ENCODE data around the gene CAPS.

The CAPS gene

DNA sequence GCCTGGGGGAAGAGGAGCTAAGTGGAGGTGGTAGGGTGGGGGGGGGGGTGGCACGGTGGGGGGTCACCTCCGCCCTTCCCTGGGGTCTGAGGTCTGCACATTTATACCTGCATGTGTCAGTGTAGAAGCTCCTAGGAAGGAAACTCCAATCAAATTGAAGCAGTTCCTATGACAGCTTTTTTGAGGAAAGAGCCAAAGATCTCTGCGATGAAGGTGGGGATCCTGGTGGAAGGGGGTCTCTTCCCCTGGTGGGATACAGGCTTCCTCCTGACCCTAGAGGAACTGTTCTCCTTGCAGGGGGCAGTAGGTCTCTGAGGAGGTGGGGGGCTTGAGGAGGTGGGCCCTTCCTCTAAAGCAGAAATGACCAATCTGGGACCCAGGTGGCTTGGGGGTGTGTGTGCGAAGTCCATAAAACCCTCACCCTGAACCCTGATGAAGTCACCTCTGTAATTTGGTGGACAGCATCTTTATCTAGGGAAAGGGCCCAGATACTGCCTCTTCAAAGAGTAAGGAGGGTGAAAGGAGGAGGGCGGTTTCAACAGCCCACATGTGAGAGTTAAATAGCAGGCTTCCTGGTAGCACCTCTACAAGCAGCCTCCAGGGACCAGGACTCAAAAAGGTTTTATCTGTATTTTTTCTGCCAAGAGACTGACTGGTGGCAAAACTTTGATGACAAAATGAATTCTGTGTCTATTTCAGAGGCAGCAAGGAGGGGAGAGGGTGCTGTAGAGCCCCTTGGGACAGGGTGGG, 50.9 kb downstream of the CAPS start:
- TF ChIP-seq, protein P1, sequence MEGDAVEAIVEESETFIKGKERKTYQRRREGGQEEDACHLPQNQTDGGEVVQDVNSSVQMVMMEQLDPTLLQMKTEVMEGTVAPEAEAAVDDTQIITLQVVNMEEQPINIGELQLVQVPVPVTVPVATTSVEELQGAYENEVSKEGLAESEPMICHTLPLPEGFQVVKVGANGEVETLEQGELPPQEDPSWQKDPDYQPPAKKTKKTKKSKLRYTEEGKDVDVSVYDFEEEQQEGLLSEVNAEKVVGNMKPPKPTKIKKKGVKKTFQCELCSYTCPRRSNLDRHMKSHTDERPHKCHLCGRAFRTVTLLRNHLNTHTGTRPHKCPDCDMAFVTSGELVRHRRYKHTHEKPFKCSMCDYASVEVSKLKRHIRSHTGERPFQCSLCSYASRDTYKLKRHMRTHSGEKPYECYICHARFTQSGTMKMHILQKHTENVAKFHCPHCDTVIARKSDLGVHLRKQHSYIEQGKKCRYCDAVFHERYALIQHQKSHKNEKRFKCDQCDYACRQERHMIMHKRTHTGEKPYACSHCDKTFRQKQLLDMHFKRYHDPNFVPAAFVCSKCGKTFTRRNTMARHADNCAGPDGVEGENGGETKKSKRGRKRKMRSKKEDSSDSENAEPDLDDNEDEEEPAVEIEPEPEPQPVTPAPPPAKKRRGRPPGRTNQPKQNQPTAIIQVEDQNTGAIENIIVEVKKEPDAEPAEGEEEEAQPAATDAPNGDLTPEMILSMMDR (conservative IDR thresholded peaks at IDR 0.05; ENCODE audit: low read depth, low read length): no peak
- no peak for DNase-seq (ENCODE audit: low read depth)
- H3K4me3 ChIP-seq (ENCODE audit: low read depth, low read length): no peak overlapping the region
